HG03575 (cell line): Measurements from ENCODE around the gene PAK1.
"Not testable (repeated sequence)": the region's sequence is repeated elsewhere in the genome, so short reads cannot be mapped to it uniquely, and the experiment has no call there.

ENCODE experiments used
- ATAC-seq: cut with Tn5 transposase; IDR thresholded peaks from one replicate; pipeline ENCODE4 v1.9.1; 2021; ENCODE audit not compliant: unreplicated experiment, insufficient number of reproducible peaks, low FRiP score; ENCODE audit errors: extremely low read depth

PAK1 gene

DNA sequence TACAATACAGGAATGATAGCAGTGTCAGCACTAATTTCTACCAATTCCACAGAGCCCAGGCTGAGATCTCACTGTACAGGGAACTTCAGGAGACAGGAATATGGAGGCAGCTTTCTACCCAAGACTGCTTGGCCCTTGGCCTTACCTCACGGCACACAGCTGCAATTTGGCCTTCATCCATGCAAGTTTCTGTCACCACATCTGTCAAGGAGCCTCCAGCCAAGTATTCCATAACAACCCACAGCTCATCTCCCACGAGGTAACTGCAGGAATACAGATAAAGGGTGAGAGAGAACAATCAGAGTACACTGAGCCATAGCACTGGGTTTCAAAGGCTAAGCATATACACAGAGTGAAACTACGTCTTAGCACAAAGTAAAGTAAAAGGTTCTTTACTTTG, 133.4 kb downstream of the PAK1 start:
- no peak for ATAC-seq

DNA sequence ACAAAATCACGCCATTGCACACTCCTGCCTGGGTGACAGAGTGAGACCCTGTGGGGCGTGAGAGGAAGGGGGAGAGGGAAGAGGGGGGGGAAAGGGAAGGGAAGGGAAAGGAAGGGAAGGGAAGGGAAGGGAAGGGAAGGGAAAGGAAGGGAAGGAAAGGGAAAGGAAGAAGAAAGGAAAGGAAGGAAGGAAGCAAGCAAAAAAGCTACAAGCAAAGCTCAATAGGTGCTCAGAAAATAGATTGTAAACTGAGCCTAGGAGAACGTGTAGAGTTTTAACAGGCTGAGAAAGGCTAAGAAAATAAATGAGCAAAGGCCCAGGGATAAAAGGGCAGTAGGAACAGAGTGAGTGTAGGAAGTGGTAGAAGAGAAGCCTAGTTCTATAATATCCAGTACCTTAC, 141.6 kb downstream of the PAK1 start:
- ATAC-seq, result no peak

DNA sequence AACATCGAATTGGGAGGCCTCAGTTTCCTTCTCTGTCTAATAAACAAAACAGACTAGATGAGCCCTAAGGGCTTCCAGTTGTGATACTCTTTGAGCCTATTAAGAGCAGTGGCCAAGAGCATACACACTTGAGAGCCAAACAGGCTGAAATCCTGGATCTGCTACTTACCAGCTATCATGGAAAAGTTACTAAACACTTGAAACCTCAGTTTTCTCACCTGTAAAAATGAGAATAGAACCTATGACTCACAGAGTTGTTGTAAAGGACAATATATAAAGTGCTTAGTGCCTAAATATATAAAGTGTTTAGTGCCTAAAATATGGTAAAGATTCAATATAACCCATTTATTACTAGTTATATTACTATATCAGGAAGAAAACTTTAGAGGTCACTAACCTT, 148.7 kb downstream of the PAK1 start:
- no peak for ATAC-seq

DNA sequence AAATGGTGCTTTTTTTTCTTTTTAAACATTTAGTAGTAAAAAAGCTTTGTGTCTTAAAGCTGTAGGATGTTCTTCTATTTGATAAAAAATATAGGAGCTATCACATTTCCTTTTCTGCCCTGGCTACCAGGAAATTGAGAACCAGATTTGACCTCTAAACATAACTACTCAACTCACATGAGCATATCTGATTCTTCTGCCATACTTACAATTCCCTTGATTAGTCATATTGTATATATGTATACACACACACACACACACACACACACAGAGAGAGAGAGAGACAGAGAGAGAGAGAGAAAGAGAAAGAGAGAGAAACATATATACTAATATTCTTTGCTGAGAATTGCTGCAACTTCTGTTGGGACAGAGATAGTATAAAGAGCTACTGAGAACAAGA, 149.4 kb downstream of the PAK1 start:
- ATAC-seq, result no peak

DNA sequence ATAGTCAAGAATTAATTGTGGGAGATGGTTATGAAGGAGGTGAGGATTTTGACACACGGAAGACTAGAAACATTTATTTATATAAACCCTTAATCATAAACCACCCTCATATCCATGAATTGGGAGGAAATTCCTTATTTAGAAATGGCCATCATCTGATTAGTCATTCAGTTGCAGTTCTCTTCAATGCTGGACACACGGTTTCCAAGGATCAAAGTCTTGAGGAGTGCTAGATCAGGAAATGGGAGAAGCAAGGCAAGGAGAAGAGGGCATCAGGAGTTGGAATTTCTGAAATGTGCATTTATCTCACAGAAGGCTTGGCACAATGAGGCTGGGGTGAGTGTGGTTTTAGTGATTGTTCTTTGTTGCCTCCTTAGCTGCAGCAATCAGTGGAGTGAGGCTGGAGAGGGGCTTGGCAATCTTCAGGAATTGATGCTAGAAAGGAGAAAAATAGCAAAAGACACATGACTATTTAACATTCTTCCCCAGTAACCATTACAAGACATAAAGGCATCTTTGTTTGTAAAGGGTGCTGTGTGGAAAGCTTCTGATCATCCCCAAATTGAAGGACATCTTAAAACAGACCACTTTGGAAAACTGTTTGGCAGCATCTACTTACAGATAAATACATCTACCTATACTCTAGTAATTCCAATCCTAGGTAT, 150.8 kb downstream of the PAK1 start:
- ATAC-seq, result no peak

DNA sequence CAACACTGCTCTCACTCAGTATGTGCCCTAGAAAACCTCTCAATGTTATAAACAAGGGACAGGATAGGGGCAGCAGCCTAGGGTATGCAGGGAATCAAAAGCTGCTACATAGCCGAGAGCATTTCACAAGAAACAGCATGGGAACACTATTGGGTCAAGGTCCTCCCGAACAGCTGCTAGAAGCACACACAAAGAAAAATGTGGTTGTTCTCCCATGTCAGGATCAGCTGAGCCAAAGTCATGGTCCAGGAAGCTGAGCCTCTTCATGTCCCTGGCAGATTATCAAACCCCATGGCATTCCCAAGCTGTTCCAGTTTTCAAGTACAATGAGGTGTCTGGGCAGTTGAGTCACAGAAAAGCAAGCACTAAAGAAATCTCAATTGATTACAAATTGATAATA, 151.4 kb downstream of the PAK1 start:
- no peak for ATAC-seq

DNA sequence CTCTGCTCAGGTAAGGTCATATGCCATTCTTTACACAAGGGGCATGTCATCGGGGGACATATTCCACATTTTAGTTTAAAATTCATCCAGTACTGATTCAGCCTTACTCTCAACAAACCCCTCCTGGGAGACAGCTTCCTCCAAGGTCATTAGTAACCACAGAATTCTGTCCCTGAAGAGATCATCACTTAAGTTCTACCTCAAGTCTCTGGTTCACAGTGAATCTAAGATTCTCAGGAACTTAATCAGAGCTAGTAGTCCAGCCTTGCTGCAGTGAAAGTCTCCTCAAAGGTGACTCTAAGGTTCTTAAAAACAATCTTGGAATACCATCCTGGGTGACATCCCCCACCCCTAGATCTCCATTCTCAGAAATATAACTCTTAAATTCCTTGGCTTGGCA, 153.5 kb downstream of the PAK1 start:
- ATAC-seq, result no peak

DNA sequence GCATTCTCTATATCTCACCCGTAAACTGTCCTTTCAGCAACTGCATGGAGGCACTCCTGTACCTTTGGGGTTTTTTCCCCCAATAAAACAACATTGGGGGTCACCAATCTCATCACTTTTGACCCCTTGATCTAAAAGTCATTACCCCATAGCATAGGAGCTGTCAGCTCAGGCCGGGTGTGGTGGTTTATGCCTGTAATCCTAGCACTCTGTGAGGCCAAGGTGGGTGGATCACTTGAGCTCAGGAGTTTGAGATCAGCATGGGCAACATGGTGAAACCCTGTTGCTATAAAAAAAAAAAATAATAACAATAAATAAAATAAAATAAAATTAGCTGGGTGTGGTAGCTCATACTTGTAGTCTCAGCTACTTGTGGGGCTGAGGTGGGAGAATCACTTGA, 155.3 kb downstream of the PAK1 start:
- no peak for ATAC-seq

DNA sequence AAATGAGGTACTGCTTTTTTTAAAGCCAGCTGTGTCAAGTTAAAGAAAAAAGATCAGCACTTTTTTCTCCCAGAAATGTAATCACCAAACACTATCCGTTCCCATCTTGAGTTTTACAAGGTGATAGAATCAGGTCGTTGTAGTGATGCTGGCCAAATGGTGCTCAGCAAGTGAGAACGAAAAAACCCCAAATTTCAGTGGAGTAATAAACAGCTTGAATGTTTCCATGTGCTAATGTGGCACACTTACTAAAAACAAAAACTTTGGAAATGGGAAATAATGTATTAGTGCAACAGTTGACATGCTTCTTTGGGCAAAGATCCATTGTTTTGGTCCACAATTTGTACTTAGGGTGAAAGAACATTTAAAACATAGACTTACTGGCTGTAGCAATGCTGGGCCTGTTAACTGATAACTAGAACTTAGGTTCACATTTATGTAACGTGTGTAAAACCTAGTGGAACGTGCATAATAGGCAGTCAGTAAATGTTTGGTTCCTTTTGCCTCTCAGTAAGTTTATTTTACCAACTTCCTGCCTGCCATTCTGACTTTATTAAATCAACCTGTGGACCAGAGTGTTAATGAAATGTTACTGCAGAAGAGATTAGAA, 157.1 kb downstream of the PAK1 start:
- no peak for ATAC-seq

DNA sequence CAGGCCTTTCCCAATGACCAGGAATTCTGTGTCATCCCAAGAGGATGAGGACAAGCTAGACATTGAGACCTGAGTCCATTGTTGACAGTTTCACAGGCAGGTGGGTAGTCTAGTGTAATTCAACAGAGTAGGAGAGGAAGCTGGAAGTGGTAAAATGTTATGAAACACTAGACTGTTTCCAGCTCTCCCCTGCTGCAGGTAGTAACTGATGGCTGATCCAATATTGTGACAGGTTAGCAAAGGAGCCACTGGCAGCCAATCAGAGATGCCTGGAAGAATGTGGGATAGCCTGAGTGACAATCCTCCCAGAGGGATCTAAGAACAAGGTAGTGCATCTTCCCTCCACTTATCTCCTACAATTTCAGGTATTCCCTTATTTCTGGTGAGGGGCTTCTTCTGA, 161.8 kb downstream of the PAK1 start:
- no peak for ATAC-seq

DNA sequence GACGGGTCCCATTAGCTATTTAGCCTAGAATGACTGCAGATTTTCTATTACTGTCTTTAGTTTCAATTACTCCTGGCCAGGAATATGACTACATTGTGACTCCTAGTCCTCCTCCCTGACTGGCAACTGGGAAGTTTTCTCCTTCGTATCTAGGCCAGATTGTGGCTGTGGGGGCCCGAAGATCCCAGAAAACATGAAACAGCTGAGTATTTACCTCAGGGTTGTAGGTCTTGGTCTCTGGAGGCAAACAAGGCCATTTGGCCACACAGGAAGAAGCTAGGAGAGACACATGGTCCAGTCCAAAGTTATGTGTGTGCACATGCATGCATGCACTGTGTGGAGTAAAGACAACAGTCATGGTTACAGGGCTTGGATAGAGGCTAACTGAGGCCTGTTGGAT, 162.2 kb downstream of the PAK1 start:
- ATAC-seq, result no peak

DNA sequence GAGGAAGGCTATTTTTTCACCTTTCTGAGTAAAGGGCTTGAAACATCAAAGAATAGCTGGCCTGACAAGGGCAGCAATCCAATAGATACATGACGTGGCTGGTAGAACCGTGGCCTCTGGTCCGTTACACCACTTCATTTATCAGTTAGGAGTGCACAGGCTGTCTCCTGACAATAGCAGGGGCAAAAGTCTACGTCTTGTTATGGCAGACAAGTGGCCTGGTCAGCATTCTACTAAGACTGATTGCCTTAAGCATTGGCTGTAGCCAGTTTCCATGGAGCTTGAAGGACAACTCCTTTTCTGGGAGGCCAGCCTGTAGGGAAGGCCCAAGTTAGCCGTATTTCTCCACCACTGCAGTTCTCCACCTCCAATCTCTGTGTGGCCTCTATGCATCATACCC, 163.2 kb downstream of the PAK1 start:
- no peak for ATAC-seq

DNA sequence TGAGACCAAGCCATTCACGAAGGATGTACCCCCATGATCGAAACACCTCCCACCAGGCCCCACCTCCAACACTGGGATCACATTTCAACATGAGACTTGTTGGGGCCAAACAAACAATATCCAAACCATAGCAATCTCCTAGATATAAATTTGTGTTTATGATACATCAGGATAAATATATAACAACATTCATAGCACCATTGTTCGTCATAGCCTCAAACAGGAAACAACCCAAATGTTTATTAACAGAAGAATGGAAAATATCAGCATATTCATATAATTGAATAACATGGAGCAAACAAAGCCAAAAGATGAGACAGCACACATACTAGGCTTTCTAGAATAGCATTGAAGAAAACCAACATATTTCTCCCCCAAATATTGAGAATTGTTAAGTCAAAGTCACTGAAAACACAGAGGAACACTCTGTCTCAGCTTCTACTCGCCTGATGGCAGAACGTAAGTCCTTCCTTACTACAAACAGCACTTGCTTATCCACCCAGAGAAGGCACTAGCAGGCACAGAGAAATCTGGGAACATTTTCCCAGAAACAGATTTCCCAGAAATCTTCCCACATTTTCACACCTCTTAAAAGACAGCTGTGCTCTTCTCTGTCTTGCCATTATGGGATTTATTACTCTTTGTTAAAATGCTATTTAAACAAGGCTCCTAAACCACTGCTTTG, 164.4 kb downstream of the PAK1 start:
- ATAC-seq, result no peak

DNA sequence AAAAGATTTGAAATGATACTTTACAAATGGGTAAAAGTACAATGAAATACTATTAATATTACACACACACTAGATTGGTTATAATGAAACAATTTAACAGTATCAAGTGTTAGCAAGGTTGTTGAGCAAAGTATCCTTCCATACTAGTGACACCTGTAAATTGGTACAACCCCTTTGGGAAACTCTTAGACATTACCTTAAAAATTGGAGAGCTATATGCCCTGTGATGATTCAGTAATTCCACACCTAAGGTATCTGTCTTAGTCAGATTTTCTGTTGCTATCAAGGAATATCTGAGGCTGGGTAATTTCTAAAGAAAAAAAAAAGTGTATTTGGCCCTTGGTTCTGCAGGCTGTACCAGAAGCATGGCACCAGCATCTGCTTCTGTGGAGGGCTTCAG, 165.1 kb downstream of the PAK1 start:
- no peak for ATAC-seq

DNA sequence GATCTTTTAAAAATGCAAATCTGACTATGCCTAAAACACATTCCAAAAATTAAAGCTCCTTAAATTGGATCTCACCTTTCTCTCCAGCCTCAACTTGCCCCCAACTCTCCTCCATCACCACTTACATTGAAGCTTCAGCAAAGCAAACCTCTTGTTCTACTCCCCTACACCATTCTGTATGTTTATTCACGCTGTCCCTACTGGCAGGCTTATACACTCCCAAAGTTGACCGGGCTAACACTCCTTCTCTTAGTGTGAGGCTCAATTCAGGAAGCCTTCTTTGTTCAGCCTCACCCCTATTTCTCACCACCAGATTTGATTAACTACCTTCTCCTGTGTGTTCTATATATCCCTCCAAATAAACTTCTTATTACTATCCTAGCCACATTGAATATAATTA, 170.6 kb downstream of the PAK1 start:
- ATAC-seq, result no peak

DNA sequence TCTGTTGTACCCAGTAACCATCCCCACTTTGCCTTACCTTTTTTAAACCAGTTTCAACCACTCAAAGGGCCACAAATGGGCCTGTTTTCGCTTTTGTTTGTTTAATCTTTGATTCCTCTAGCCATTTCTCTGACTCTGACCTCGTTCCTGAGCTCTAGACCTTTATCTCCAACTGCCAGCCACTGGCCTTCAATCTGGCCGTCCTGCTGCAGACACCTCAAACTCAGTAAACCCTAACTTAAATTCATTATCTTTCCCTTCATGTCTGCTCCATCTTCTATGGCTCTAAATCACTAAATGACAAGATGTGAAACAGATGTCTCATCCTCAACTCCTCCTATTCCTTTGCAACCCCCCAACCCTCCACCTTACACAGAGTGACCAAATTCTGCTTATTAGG, 171.1 kb downstream of the PAK1 start:
- ATAC-seq, result no peak

DNA sequence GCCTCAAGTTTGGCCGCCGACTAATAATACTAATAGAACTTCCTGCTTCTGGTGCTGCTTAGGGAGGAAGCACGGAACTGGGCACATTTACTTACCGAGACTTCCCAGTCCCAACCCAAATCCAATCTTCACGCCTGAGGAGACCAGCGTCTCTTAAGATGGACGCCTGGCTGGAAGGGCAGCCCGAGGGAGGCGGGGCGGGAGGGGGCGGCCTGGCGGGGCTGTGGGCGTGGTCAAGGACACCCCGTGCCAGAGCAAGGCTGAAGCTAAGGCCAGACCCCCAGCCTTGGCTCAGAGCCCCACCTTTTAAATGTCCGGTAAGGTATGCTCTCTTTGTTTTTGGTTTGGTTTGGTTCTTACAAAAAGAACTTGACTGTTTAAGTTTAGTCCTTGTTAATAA, 172.4 kb downstream of the PAK1 start, which contains the start of gene GDPD4:
Gene GDPD4, minus strand, starts transcription at position 177 of the 400 bp plus-strand sequence. CDS start 16,549 bp downstream, outside the sequence.
- ATAC-seq, result no peak

DNA sequence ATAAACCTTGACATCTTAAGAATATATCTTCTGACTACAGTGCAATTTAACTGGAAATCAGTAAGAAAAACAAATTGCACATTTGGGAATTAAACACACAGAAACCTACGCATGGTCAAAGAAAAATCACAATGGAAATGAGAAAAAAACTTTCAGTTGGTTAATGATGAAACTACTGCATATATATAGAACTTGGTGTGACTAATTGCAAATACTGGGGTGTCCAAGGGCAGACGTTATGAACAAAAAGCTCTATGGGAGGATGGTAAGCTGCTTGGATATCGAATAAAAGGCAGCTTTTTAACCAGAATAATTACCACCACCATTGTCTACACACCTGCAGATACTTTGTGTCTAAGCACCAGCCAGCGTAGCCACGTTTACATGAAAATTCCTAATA, 173.2 kb downstream of the PAK1 start:
- no peak for ATAC-seq

DNA sequence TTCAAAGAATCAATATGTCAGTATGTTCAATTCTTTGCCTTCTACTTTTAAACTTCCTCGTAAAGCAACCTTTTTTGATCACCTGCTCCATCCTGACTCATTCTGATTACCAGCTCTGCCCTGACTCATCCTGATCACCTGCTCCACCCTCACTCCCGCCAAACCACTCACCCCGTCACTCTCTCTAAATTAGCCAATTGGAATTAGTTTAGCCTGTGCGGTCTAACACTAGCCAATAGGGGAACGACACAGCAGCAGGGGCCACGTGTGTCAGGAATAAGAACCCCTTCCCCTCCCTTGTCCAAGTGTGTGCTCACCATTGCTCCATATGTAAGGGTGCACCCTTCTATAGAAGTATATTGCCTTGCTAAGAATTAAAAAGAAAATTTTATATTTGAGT, 173.9 kb downstream of the PAK1 start:
- not testable (repeated sequence) for ATAC-seq

DNA sequence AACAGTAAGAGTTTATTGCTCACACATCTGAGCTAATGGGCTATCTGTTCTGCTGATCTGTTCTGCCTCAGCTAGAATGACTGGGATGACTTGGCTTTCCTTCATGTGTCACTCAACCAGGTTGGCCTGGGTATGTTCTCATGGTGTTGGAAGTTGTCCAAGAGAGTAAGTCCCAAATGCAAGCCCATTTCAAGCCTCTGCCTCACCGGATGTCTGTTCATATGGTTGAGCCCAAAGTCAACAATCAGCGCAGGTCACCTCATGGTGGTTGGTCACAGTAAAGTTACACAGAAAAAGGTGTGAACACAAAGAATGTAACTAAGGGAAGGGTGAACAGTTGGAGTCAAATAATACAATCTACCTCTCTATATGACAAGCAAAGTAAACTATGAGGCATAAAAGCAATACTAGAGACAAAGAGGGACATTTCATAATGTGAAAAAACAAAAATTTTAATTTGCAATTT, 174.3 kb downstream of the PAK1 start:
- no peak for ATAC-seq
